ENCODE measurements around the gene SMIM21.

DNA sequence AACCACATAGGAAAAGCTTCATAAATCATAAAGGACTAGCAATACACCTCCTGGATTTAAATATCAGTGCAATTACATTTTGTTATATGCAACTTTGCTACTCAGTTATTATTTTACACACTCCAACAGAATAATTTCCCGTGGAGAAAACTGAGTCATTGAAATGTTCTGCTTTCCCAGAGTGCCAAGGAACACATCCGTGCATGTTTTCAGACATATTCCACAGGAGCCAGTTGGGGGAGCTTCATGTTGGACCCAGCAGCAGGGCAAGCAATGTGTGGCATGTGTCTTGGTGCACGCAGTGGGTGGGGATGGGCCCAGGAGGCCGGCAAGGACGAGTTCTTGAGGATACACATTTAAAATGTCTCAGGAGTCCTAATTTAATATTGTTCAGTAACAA lies 14.4 kb upstream of the SMIM21 start:
- TF ChIP-seq ZFX (IDR thresholded peaks at IDR 0.05), result no peak
- TF ChIP-seq, protein P1, sequence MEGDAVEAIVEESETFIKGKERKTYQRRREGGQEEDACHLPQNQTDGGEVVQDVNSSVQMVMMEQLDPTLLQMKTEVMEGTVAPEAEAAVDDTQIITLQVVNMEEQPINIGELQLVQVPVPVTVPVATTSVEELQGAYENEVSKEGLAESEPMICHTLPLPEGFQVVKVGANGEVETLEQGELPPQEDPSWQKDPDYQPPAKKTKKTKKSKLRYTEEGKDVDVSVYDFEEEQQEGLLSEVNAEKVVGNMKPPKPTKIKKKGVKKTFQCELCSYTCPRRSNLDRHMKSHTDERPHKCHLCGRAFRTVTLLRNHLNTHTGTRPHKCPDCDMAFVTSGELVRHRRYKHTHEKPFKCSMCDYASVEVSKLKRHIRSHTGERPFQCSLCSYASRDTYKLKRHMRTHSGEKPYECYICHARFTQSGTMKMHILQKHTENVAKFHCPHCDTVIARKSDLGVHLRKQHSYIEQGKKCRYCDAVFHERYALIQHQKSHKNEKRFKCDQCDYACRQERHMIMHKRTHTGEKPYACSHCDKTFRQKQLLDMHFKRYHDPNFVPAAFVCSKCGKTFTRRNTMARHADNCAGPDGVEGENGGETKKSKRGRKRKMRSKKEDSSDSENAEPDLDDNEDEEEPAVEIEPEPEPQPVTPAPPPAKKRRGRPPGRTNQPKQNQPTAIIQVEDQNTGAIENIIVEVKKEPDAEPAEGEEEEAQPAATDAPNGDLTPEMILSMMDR (conservative IDR thresholded peaks at IDR 0.05), result no peak

Measured in C4-2B (cell line).